Measurements from ENCODE around the gene MYO1A. TPM values are rescaled to one million over a fixed set of nuclear protein-coding genes. Genes with fewer than 3 reads are reported as not detected.
"Not testable (repeated sequence)": the region's sequence is repeated elsewhere in the genome, so short reads cannot be mapped to it uniquely, and the experiment has no call there.

MYO1A gene
- total RNA-seq, 4 donors from 2014 or later: 0.56 to 1.2 TPM; not detected in 2

GRCh38 chr12:57027011-57027804 is 22.7 kb downstream of the MYO1A start:
- in situ Hi-C loops (cut with MboI; ENCODE audit: low sequenced_read_pairs in 4 of 4): no loop called here
- ATAC-seq (no peak), DNase-seq (no peak)
- Histone ChIP-seq H3K9me3 (no peaks in the 10 kb centered on the region), H3K4me3 (no peak overlapping the region), H3K4me1 (no peaks in the 10 kb centered on the region), H3K27ac (no peak overlapping the region), H3K36me3 (no peaks in the 10 kb centered on the region), H3K27me3 (no peaks in the 10 kb centered on the region)
- no peak for TF ChIP-seq POLR2A (IDR thresholded peaks at IDR 0.05)
- no peak for TF ChIP-seq CTCF (IDR thresholded peaks at IDR 0.05 in 4 of 5, conservative IDR thresholded peaks at IDR 0.05 in 1 of 5)
- intact Hi-C loops (cut with DNase I; ENCODE audit: low total_unique reads): no loop called here

GRCh38 chr12:57025196-57025595 is 24.7 kb downstream of the MYO1A start:
- H3K9me3 ChIP-seq: no peaks in the 10 kb centered on the region
- H3K27ac ChIP-seq: no peak overlapping the region
- no peaks in the 10 kb centered on the region for H3K36me3 ChIP-seq
- ATAC-seq (no peak), DNase-seq (no peak)
- no peak overlapping the region for H3K4me3 ChIP-seq
- H3K27me3 ChIP-seq: no peaks in the 10 kb centered on the region
- in situ Hi-C loops (cut with MboI; ENCODE audit: low sequenced_read_pairs in 4 of 4): no loop called here
- no peaks in the 10 kb centered on the region for H3K4me1 ChIP-seq
- TF ChIP-seq POLR2A (IDR thresholded peaks at IDR 0.05): no peak
- TF ChIP-seq CTCF (IDR thresholded peaks at IDR 0.05 in 4 of 5, conservative IDR thresholded peaks at IDR 0.05 in 1 of 5): no peak
- intact Hi-C loops (cut with DNase I; ENCODE audit: low total_unique reads): no loop called here

GRCh38 chr12:57022324-57022723 is 27.6 kb downstream of the MYO1A start:
- H3K36me3 ChIP-seq; in situ Hi-C loops (cut with MboI; ENCODE audit: low sequenced_read_pairs in 4 of 4); H3K4me1 ChIP-seq; ATAC-seq; H3K4me3 ChIP-seq; H3K27me3 ChIP-seq; DNase-seq; H3K9me3 ChIP-seq; H3K27ac ChIP-seq: not testable (repeated sequence)
- intact Hi-C loops (cut with DNase I; ENCODE audit: low total_unique reads): loop anchor here (5.0 kb wide), 1 partner anchor 80 kb away; no protein-coding TSS in a partner anchor

- intact Hi-C loops (cut with DNase I; ENCODE audit: low total_unique reads): loop anchor here (5.0 kb wide), 1 partner anchor 78 kb away; no protein-coding TSS in a partner anchor
- peaks cover 0 to 6% (median under 1%) of the 10 kb centered on the region in 3 donors for H3K27me3 ChIP-seq
These were observed 29.8 kb downstream of the MYO1A start for GRCh38 chr12:57019983-57020719.

More at GRCh38 chr12:57019983-57020719, 29.8 kb downstream of the MYO1A start:
- H3K36me3 ChIP-seq: no peaks in the 10 kb centered on the region
- no peaks in the 10 kb centered on the region for H3K4me1 ChIP-seq
- TF ChIP-seq CTCF (IDR thresholded peaks at IDR 0.05 in 4 of 5, conservative IDR thresholded peaks at IDR 0.05 in 1 of 5): no peak
- no peak for TF ChIP-seq POLR2A (IDR thresholded peaks at IDR 0.05)
- no peak overlapping the region for H3K4me3 ChIP-seq
- DNase-seq (no peak), ATAC-seq (no peak)
- H3K27ac ChIP-seq: no peak overlapping the region
- H3K9me3 ChIP-seq: no peaks in the 10 kb centered on the region
- in situ Hi-C loops (cut with MboI; ENCODE audit: low sequenced_read_pairs in 4 of 4): no loop called here

Data from gastrocnemius medialis (tissue), 4 donors.